Suprapubic skin (tissue), 3 donors: Measurements from ENCODE around the gene NABP1.

Experiments
- POLR2A ChIP-seq, 2 donors: fragments of 450-650 bp; IDR thresholded peaks; one replicate each; pipeline ENCODE4 v1.6.1; 2017; ENCODE audit warnings: antibody characterized with exemption in 2 of 2, mild to moderate bottlenecking in 2 of 2, moderate library complexity in 2 of 2
- TF ChIP-seq, protein P1 (sequence below), 2 donors: fragments of 200-600 bp in 1 of 2; fragments of 450-650 bp in 1 of 2; sonication (generic) in 1 of 2; IDR thresholded peaks; one replicate each; pipeline ENCODE4 v1.5.1; 2016 to 2019; ENCODE audit warnings: antibody characterized with exemption in 2 of 2, mild to moderate bottlenecking in 1 of 2, moderate library complexity in 1 of 2

DNA sequence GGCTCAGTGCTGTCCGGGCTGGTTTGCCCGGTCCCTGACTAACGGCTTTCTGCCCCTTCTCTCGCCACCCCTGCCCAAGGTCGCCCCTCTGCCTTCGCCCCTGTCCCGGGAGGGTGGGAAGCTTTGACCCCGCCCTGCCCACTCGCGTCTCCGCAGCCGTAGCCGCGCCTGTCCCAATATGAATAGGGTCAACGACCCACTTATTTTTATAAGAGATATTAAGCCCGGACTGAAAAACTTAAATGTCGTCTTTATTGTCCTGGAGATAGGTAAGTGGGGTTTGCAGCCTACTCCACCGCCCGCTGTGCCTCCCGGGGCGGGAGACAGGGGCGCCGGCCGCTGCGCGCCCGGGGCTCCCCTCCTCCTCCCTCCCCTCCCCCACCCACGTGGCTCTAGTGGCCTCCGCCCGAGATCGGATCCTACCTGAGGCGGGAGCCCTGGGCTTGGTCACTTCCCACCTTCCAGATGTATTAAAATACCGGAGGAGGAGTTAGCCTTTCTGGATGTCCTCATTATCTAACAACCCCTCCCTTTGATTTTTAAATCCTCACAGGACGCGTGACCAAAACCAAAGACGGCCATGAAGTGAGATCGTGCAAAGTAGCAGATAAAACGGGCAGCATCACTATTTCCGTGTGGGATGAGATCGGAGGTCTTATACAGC lies 633 bp downstream of the NABP1 start:
- TF ChIP-seq, protein P1, sequence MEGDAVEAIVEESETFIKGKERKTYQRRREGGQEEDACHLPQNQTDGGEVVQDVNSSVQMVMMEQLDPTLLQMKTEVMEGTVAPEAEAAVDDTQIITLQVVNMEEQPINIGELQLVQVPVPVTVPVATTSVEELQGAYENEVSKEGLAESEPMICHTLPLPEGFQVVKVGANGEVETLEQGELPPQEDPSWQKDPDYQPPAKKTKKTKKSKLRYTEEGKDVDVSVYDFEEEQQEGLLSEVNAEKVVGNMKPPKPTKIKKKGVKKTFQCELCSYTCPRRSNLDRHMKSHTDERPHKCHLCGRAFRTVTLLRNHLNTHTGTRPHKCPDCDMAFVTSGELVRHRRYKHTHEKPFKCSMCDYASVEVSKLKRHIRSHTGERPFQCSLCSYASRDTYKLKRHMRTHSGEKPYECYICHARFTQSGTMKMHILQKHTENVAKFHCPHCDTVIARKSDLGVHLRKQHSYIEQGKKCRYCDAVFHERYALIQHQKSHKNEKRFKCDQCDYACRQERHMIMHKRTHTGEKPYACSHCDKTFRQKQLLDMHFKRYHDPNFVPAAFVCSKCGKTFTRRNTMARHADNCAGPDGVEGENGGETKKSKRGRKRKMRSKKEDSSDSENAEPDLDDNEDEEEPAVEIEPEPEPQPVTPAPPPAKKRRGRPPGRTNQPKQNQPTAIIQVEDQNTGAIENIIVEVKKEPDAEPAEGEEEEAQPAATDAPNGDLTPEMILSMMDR (IDR thresholded peaks at IDR 0.05): no peak
- no peak for TF ChIP-seq POLR2A (IDR thresholded peaks at IDR 0.05)
